NB4 (cell line): ENCODE data around the gene BPIFA1.

Source experiments
- POLR2A ChIP-seq: IDR thresholded peaks from 2 replicates; pipeline ENCODE4 v1.6.1; 2011; ENCODE audit warnings: mild to moderate bottlenecking; ENCODE audit not compliant: insufficient read length; ENCODE audit errors: extremely low read depth
- TF ChIP-seq, protein P1 (sequence below): IDR thresholded peaks from one replicate; pipeline ENCODE4 v1.5.1; 2012; ENCODE audit warnings: low read depth, low read length

DNA sequence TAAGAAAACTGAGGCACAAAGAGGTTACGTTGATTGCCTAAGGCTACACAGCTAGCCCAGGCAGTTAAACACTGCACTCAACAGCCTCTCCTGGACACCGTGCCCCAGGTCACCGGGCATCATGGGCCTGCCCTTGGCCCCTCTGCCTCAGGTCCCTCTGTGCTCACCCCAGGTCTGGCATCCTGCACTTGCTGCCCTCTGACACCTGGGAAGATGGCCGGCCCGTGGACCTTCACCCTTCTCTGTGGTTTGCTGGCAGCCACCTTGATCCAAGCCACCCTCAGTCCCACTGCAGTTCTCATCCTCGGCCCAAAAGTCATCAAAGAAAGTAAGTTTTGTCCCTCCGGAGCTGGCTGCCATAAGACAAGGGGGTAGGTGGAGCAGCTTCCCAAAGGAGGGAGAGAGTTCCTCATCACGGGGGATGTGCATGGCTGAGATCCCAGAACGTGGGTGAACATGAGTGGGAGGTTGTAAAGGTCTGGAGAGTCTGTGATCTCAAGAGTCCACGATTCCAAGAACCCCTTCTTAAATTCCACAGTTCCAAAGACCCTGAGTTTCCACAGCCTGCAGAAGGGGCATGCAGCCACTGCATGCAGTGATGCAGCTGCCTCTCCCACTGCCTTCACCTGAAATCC, 50.2 kb downstream of the BPIFA1 start:
- TF ChIP-seq, protein P1, sequence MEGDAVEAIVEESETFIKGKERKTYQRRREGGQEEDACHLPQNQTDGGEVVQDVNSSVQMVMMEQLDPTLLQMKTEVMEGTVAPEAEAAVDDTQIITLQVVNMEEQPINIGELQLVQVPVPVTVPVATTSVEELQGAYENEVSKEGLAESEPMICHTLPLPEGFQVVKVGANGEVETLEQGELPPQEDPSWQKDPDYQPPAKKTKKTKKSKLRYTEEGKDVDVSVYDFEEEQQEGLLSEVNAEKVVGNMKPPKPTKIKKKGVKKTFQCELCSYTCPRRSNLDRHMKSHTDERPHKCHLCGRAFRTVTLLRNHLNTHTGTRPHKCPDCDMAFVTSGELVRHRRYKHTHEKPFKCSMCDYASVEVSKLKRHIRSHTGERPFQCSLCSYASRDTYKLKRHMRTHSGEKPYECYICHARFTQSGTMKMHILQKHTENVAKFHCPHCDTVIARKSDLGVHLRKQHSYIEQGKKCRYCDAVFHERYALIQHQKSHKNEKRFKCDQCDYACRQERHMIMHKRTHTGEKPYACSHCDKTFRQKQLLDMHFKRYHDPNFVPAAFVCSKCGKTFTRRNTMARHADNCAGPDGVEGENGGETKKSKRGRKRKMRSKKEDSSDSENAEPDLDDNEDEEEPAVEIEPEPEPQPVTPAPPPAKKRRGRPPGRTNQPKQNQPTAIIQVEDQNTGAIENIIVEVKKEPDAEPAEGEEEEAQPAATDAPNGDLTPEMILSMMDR = no peak
- no peak for TF ChIP-seq POLR2A
